Gastroesophageal sphincter (tissue), 4 donors: ENCODE results near the gene CLCA4. TPM values are rescaled to one million over a fixed set of nuclear protein-coding genes. Genes with fewer than 3 reads are reported as not detected.

Experiments used
- ATAC-seq: fragments of 150-250 bp; one replicate; pipeline ENCODE4 v1.9.1; 2016; ENCODE audit warnings: mild to moderate bottlenecking, moderate library complexity
- H3K27ac ChIP-seq, 4 donors: fragments of 200-600 bp; sonication (generic) in 3 of 4; 1 replicate in 3 of 4; 2 replicates in 1 of 4; pipeline ENCODE4 v1.5.1; 2016 to 2019
- H3K27me3 ChIP-seq: fragments of 200-600 bp; sonication (generic); one replicate; pipeline ENCODE4 v1.5.1; 2019
- H3K36me3 ChIP-seq, 2 donors: fragments of 200-600 bp; sonication (generic); one replicate each; pipeline ENCODE4 v1.5.1; 2019; ENCODE audit warnings: control low read depth in 1 of 2
- H3K4me1 ChIP-seq, 3 donors: fragments of 200-600 bp; sonication (generic); 1 replicate in 2 of 3; 2 replicates in 1 of 3; pipeline ENCODE4 v1.5.1; 2016 to 2019; ENCODE audit warnings: control low read depth in 2 of 3
- H3K4me3 ChIP-seq, 2 donors: fragments of 200-600 bp; sonication (generic); one replicate each; pipeline ENCODE4 v1.5.1; 2019; ENCODE audit warnings: mild to moderate bottlenecking in 1 of 2, moderate library complexity in 1 of 2
- H3K9me3 ChIP-seq, 3 donors: fragments of 200-600 bp; sonication (generic); one replicate each; pipeline ENCODE4 v1.5.1; 2017 to 2019; ENCODE audit warnings: control low read depth in 2 of 3
- EP300 ChIP-seq: sonication (generic); formaldehyde crosslinking; IDR thresholded peaks from one replicate; pipeline ENCODE4 v1.6.1; 2017; ENCODE audit warnings: antibody characterized with exemption, mild to moderate bottlenecking
- POLR2A ChIP-seq, 2 donors: fragments of 450-650 bp; IDR thresholded peaks; one replicate each; pipeline ENCODE4 v1.6.1; 2017; ENCODE audit warnings: antibody characterized with exemption in 2 of 2, mild to moderate bottlenecking in 2 of 2, moderate library complexity in 1 of 2
- POLR2AphosphoS5 ChIP-seq: sonication (generic); formaldehyde crosslinking; IDR thresholded peaks from one replicate; pipeline ENCODE4 v1.6.1; 2017; ENCODE audit warnings: antibody characterized with exemption
- WGBS, 2 donors: methylation state at CpG; one replicate each; pipeline ENCODE4 v1.1.5; 2018; ENCODE audit warnings: low coverage in 1 of 2; 5-methylcytosine and 5-hydroxymethylcytosine counted together
- total RNA-seq, 4 donors: library from RNA; depleted of rRNA; stranded (reverse); fragments of >200 nt; gene quantifications; one replicate each; pipeline ENCODE4 v1.1.0, GENCODE V29; 2016
- TF ChIP-seq, protein P1 (sequence below), 4 experiments: fragments of 200-600 bp in 2 of 4; fragments of 450-650 bp in 2 of 4; sonication (generic) in 1 of 4; IDR thresholded peaks; one replicate each; pipeline ENCODE4 v1.5.1; 2017 to 2019; ENCODE audit warnings: antibody characterized with exemption in 4 of 4, mild to moderate bottlenecking in 2 of 4, moderate library complexity in 2 of 4

The CLCA4 gene
- total RNA-seq, 4 donors from 2014 or later, result 0.50 to 20.3 (median 2.6) TPM; not detected in 1

DNA sequence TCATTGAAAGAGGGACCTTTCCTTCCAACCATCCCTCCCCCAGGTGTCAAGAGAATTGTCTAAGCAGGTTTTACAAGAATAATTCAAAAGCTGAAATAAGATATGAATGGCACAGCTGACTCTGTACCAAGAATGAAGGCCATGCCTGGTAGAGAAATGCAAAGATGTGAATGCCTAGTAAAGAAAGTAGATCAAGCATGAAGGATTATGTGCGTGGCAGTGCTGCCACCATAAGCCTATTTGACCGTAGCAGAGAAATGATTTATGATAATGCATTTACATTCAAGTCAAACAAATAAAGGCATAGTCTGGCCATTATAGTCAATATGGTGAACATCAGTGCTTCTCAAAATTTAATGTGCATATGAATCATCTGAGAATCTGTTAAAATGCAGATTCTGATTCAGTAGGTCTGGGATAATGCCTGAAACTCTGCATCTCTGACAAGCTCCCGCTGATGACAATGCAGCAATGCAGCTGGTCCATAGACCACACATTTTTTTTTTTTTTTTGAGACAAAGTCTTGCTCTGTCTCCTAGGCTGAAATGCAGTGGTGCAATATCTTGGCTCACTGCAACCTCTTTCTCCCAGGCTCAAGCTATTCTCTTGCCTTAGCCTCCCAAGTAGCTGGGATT is 16.6 kb upstream of the CLCA4 start:
- WGBS, 2 donors, result 74 to 85% methylated on average over 3 of the region's 3 CpGs
- Histone ChIP-seq H3K36me3 (no peaks in the 10 kb centered on the region), H3K27ac (no peak overlapping the region), H3K4me3 (no peak overlapping the region), H3K9me3 (no peaks in the 10 kb centered on the region), H3K27me3 (peaks cover 3% of the 10 kb centered on the region), H3K4me1 (no peaks in the 10 kb centered on the region)
- no peak for ATAC-seq
- TF ChIP-seq POLR2AphosphoS5 (no peak), POLR2A (IDR thresholded peaks at IDR 0.05) (no peak), EP300 (no peak)
- TF ChIP-seq, protein P1, sequence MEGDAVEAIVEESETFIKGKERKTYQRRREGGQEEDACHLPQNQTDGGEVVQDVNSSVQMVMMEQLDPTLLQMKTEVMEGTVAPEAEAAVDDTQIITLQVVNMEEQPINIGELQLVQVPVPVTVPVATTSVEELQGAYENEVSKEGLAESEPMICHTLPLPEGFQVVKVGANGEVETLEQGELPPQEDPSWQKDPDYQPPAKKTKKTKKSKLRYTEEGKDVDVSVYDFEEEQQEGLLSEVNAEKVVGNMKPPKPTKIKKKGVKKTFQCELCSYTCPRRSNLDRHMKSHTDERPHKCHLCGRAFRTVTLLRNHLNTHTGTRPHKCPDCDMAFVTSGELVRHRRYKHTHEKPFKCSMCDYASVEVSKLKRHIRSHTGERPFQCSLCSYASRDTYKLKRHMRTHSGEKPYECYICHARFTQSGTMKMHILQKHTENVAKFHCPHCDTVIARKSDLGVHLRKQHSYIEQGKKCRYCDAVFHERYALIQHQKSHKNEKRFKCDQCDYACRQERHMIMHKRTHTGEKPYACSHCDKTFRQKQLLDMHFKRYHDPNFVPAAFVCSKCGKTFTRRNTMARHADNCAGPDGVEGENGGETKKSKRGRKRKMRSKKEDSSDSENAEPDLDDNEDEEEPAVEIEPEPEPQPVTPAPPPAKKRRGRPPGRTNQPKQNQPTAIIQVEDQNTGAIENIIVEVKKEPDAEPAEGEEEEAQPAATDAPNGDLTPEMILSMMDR (IDR thresholded peaks at IDR 0.05), result no peak

DNA sequence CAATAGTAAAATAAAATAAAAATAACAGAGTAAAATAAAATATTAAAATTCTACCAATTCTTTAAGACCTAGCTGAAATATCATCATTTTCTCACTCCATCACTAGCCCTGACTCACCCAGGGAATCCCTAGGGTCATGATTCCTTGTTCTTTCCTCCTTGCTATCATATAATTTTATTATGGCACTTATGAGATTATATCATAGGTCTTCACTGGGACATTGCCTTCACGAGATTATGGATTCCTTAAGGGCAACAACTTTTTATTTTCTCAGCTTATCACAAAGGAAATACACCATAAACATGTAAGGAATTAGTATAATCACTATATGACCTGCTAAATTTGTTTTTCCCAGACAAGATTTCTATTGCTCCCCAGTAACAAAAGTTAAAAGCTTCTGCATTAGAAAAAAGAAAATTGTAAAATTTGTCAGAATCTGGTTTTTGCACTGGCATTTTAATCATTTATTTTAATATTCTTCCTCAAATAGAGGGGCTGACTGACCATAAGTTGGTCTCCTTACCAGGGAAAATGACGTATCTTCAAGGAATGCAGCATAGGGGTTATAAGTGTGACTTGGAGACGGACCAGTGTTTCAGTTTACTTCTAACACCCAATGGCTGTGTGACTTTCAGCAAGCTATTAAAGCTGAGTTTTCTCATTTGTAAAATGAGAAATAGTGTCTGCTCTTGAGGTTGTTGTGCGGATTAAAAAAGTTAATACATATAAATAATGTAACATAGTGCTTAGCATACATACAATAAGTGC is 8.8 kb upstream of the CLCA4 start:
- no peak for ATAC-seq
- no peak overlapping the region for H3K27ac ChIP-seq
- 49 to 64% methylated on average over 4 of the region's 4 CpGs for WGBS, 2 donors
- H3K4me1 ChIP-seq, result no peaks in the 10 kb centered on the region
- TF ChIP-seq POLR2A (IDR thresholded peaks at IDR 0.05) (no peak), EP300 (no peak), POLR2AphosphoS5 (no peak)
- TF ChIP-seq, protein P1 (IDR thresholded peaks at IDR 0.05), result no peak
- H3K36me3 ChIP-seq, result no peaks in the 10 kb centered on the region
- H3K4me3 ChIP-seq, result no peak overlapping the region
- no peaks in the 10 kb centered on the region for H3K27me3 ChIP-seq
- H3K9me3 ChIP-seq, result no peaks in the 10 kb centered on the region

DNA sequence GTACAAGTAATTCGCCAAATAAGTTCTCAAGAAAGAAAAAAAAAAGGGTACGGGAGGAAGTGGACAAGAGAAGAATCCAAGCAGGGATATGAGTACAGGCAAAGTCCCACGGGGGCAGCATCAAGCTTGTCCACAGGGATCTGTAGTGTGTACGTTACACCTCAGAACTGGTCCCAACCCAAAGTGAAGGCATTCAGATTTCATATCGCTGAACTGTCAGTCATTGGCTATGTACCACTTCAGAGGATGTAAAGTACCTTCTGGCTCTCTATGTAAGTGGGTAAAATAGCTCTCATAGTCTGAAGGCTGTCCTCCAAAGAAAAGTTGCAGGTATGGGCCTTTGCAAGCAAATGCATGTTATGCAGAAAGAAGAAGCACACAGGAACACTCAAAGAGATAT is 8.1 kb upstream of the CLCA4 start:
- H3K4me3 ChIP-seq, result no peak overlapping the region
- H3K36me3 ChIP-seq, result no peaks in the 10 kb centered on the region
- no peak for ATAC-seq
- whole genome bisulfite sequencing, 2 donors, result 63 to 71% methylated on average over 5 of the region's 5 CpGs
- H3K27me3 ChIP-seq, result no peaks in the 10 kb centered on the region
- H3K4me1 ChIP-seq, result no peaks in the 10 kb centered on the region
- H3K27ac ChIP-seq, result no peak overlapping the region
- no peaks in the 10 kb centered on the region for H3K9me3 ChIP-seq
- TF ChIP-seq, protein P1 (IDR thresholded peaks at IDR 0.05), result no peak
- no peak for TF ChIP-seq POLR2A (IDR thresholded peaks at IDR 0.05)
- TF ChIP-seq POLR2AphosphoS5, result no peak
- TF ChIP-seq EP300, result no peak

DNA sequence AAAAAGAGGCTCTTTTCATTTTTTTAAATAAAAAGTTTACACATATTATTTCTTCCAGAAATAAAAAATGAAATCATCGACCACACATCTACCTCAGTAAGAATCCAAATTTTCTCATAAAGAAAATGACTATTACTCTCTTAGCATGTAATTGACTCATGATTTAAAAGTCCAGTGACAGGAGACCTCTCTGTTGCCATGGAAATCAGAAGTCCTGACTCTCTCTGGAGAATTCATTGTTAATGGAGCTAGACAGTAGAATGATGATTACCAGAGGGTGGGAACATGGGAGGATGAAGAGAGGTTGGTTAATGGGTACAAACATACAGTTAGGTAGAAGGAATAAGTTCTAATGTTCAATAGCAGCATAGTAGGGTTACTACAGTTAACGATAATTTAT is 5.0 kb upstream of the CLCA4 start:
- no peaks in the 10 kb centered on the region for H3K4me1 ChIP-seq
- no peaks in the 10 kb centered on the region for H3K27me3 ChIP-seq
- H3K9me3 ChIP-seq, result no peaks in the 10 kb centered on the region
- no peak for ATAC-seq
- TF ChIP-seq EP300, result no peak
- TF ChIP-seq POLR2AphosphoS5, result no peak
- no peak for TF ChIP-seq POLR2A (IDR thresholded peaks at IDR 0.05)
- TF ChIP-seq, protein P1 (IDR thresholded peaks at IDR 0.05), result no peak
- no peaks in the 10 kb centered on the region for H3K36me3 ChIP-seq
- H3K4me3 ChIP-seq, result no peak overlapping the region
- H3K27ac ChIP-seq, result no peak overlapping the region
- 89 to 100% methylated on average over 2 of the region's 2 CpGs for WGBS, 2 donors

DNA sequence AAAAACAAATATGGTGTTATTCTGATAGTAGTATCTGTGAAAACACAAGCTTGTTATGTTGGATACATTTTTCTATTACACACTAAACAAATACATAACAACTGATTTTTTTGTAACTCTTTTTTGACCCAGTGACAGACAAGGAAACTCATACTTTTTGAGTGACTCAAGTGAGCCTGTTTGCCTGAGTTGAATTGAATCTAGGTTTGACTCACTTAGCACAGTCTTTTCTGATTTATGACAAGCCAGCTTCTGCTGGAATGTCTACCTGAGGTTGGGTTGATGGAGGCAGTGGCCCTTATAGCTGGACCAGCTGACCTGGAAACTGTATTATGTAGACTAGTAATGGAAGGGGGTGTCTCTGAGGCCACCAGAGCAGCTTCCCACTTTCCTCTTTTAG is 4.2 kb upstream of the CLCA4 start:
- H3K4me1 ChIP-seq, result no peaks in the 10 kb centered on the region
- no peaks in the 10 kb centered on the region for H3K27me3 ChIP-seq
- H3K4me3 ChIP-seq, result no peak overlapping the region
- no peak for ATAC-seq
- TF ChIP-seq POLR2AphosphoS5, result no peak
- no peak for TF ChIP-seq POLR2A (IDR thresholded peaks at IDR 0.05)
- TF ChIP-seq EP300, result no peak
- TF ChIP-seq, protein P1 (IDR thresholded peaks at IDR 0.05), result no peak
- no peaks in the 10 kb centered on the region for H3K36me3 ChIP-seq
- H3K9me3 ChIP-seq, result no peaks in the 10 kb centered on the region
- H3K27ac ChIP-seq, result no peak overlapping the region
